HG03108 (cell line): Measurements from ENCODE around the gene RGS6.

Experiments used
- ATAC-seq: cut with Tn5 transposase; IDR thresholded peaks from one replicate; pipeline ENCODE4 v1.9.1; 2021; ENCODE audit warnings: moderate library complexity; ENCODE audit not compliant: unreplicated experiment

The RGS6 gene

GRCh38 chr14:72303930-72304329 lies 371.7 kb downstream of the RGS6 start:
- no peak for ATAC-seq

GRCh38 chr14:72305561-72305960 lies 373.3 kb downstream of the RGS6 start:
- ATAC-seq, result no peak

- ATAC-seq, result no peak
These were observed 376.8 kb downstream of the RGS6 start for GRCh38 chr14:72308967-72309485.

- ATAC-seq, result no peak
These were observed 378.9 kb downstream of the RGS6 start for GRCh38 chr14:72311116-72311515.

- ATAC-seq, result no peak
These were observed 379.3 kb downstream of the RGS6 start for GRCh38 chr14:72311516-72311915.

GRCh38 chr14:72314808-72315435 lies 382.7 kb downstream of the RGS6 start:
- ATAC-seq, result no peak

GRCh38 chr14:72315714-72316113 lies 383.5 kb downstream of the RGS6 start:
- no peak for ATAC-seq

GRCh38 chr14:72318648-72319047 lies 386.4 kb downstream of the RGS6 start:
- no peak for ATAC-seq

GRCh38 chr14:72332046-72332445 lies 399.8 kb downstream of the RGS6 start:
- ATAC-seq, result no peak

GRCh38 chr14:72332871-72333270 lies 400.6 kb downstream of the RGS6 start:
- no peak for ATAC-seq

GRCh38 chr14:72333357-72333756 lies 401.1 kb downstream of the RGS6 start:
- ATAC-seq, result no peak

- ATAC-seq, result no peak
These were observed 404.2 kb downstream of the RGS6 start for GRCh38 chr14:72336311-72336980.

GRCh38 chr14:72341237-72341636 lies 409.0 kb downstream of the RGS6 start:
- no peak for ATAC-seq

GRCh38 chr14:72341686-72342085 lies 409.5 kb downstream of the RGS6 start:
- ATAC-seq, result no peak

- ATAC-seq, result no peak
These were observed 414.9 kb downstream of the RGS6 start for GRCh38 chr14:72347118-72347517.

- ATAC-seq, result no peak
These were observed 418.0 kb downstream of the RGS6 start for GRCh38 chr14:72350215-72350614.

- no peak for ATAC-seq
These were observed 419.8 kb downstream of the RGS6 start for GRCh38 chr14:72352012-72352411.

- no peak for ATAC-seq
These were observed 434.4 kb downstream of the RGS6 start for GRCh38 chr14:72366619-72367018.

- ATAC-seq, result no peak
These were observed 436.9 kb downstream of the RGS6 start for GRCh38 chr14:72369106-72369505.

GRCh38 chr14:72377016-72377415 lies 444.8 kb downstream of the RGS6 start:
- ATAC-seq, result no peak

- ATAC-seq, result no peak
These were observed 448.2 kb downstream of the RGS6 start for GRCh38 chr14:72380456-72380855.

- ATAC-seq, result no peak
These were observed 451.6 kb downstream of the RGS6 start for GRCh38 chr14:72383865-72384264.

- no peak for ATAC-seq
These were observed 455.5 kb downstream of the RGS6 start for GRCh38 chr14:72387726-72388125.
